Measurements from ENCODE around the gene TEPSIN.

DNA sequence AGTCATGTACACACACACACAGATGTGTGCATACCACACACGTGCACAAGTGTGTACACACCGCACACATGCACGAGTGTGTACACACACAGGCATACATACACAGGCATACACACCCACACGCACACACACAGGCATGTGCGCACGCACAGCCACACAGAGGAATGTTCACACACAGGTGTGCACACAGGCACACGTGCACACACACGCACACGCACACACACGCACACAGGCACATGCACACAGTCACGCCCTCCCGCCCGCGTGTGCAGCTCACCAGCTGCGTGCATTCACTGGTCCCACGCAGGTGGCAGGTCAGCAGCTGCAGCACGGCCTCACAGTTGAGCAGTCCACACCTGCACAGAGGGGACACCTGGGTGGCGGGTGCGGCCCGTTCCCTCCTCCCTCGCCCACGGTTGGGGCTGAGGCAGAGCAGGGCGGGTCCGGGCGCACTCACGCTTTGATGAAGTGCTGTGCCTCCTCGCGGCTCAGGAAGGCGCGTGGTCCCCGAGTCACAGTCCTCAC, 7.7 kb downstream of the TEPSIN start:
- TF ChIP-seq, protein P1, sequence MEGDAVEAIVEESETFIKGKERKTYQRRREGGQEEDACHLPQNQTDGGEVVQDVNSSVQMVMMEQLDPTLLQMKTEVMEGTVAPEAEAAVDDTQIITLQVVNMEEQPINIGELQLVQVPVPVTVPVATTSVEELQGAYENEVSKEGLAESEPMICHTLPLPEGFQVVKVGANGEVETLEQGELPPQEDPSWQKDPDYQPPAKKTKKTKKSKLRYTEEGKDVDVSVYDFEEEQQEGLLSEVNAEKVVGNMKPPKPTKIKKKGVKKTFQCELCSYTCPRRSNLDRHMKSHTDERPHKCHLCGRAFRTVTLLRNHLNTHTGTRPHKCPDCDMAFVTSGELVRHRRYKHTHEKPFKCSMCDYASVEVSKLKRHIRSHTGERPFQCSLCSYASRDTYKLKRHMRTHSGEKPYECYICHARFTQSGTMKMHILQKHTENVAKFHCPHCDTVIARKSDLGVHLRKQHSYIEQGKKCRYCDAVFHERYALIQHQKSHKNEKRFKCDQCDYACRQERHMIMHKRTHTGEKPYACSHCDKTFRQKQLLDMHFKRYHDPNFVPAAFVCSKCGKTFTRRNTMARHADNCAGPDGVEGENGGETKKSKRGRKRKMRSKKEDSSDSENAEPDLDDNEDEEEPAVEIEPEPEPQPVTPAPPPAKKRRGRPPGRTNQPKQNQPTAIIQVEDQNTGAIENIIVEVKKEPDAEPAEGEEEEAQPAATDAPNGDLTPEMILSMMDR (IDR thresholded peaks at IDR 0.05), result no peak
- no peak for TF ChIP-seq POLR2AphosphoS5 (IDR thresholded peaks at IDR 0.05)

Measured in transverse colon (tissue), 4 donors.